ENCODE data around the gene STAT5B.
"Not testable (repeated sequence)": the region's sequence is repeated elsewhere in the genome, so short reads cannot be mapped to it uniquely, and the experiment has no call there.

The STAT5B gene

DNA sequence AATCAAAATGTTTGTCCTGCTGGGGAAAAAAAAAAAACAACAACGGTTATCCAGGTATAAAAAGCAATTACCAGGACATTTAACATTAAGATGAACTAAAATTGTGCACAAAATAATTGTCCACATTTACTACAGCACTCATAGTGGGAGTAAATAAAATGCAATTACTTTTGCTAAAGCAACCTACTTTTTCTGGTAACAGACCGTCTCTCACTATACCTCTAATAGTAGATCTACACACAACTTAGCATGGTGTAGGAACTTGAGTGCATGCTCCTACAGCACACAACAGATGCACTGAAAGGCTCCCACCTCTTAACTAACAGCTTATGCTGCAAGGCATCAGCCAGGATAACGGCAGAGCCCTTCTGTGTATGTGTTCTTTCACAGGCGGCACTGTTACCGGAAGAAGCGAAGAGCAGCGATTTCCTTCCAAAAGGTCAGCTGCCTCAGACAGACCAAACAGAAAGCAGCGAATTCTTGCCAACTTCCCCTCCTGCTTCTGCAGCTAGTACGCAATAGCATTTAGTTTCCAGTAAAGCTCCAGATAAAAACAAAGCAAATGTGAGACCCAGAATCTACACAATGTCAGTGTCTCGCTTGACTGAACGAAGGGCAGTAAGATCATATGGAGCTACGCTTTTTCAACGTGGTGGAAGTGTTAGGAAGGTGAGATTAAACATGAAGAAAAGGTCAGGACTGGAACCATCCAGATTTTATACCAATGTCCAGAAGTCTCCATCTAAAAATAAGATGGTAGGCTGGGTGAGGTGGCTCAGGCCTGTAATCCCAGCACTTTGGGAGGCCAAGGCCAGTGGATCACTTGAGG, 27.6 kb downstream of the STAT5B start:
- peak; percentile 48 for DNase-seq (ENCODE audit: extremely low read depth, insufficient read length)
- H3K27me3 ChIP-seq (replicated peaks; ENCODE audit: control insufficient read depth, insufficient read depth, low read length), result no peaks in the 10 kb centered on the region
- peak overlapping the region; percentile 52 for H3K4me3 ChIP-seq (replicated peaks; ENCODE audit: low read depth, low read length)

DNA sequence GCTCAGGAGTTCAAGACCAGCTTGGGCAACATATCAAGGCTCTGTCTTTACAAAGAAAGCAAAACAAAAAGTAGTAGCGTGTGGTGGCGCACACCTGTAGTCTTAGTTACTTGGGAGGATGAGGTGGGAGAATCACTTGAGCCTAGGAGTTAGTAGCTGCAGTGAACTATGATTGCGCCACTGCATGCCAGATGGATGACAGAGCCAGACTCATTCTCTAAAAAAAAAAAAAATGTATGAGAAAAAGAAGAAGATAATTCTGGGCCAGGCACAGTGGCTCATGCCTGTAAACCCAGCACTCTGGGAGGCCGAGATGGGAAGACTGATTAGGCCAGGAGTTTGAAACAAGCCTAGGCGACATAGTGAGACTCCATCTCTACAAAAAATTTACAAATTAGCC, 28.5 kb downstream of the STAT5B start:
- H3K4me3 ChIP-seq (replicated peaks; ENCODE audit: low read depth, low read length), result no peak overlapping the region
- DNase-seq (ENCODE audit: extremely low read depth, insufficient read length), result no peak
- TF ChIP-seq, protein P1, sequence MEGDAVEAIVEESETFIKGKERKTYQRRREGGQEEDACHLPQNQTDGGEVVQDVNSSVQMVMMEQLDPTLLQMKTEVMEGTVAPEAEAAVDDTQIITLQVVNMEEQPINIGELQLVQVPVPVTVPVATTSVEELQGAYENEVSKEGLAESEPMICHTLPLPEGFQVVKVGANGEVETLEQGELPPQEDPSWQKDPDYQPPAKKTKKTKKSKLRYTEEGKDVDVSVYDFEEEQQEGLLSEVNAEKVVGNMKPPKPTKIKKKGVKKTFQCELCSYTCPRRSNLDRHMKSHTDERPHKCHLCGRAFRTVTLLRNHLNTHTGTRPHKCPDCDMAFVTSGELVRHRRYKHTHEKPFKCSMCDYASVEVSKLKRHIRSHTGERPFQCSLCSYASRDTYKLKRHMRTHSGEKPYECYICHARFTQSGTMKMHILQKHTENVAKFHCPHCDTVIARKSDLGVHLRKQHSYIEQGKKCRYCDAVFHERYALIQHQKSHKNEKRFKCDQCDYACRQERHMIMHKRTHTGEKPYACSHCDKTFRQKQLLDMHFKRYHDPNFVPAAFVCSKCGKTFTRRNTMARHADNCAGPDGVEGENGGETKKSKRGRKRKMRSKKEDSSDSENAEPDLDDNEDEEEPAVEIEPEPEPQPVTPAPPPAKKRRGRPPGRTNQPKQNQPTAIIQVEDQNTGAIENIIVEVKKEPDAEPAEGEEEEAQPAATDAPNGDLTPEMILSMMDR (IDR thresholded peaks at IDR 0.05; ENCODE audit: insufficient read depth, low read length, poor library complexity, severe bottlenecking), result no peak
- no peaks in the 10 kb centered on the region for H3K36me3 ChIP-seq (ENCODE audit: control insufficient read depth, insufficient read depth, low read length)
- H3K27me3 ChIP-seq (replicated peaks; ENCODE audit: control insufficient read depth, insufficient read depth, low read length), result no peaks in the 10 kb centered on the region

More for the DNA sequence above, 27.6 kb downstream of the STAT5B start:
- TF ChIP-seq, protein P1 (IDR thresholded peaks at IDR 0.05; ENCODE audit: insufficient read depth, low read length, poor library complexity, severe bottlenecking), result no peak
- no peaks in the 10 kb centered on the region for H3K36me3 ChIP-seq (ENCODE audit: control insufficient read depth, insufficient read depth, low read length)

GRCh38 chr17:42246515-42246914, 29.7 kb downstream of the STAT5B start:
- TF ChIP-seq, protein P1 (IDR thresholded peaks at IDR 0.05; ENCODE audit: insufficient read depth, low read length, poor library complexity, severe bottlenecking), result no peak
- no peak overlapping the region for H3K4me3 ChIP-seq (replicated peaks; ENCODE audit: low read depth, low read length)
- no peak for DNase-seq (ENCODE audit: extremely low read depth, insufficient read length)
- H3K36me3 ChIP-seq (ENCODE audit: control insufficient read depth, insufficient read depth, low read length), result no peaks in the 10 kb centered on the region
- H3K27me3 ChIP-seq (replicated peaks; ENCODE audit: control insufficient read depth, insufficient read depth, low read length), result no peaks in the 10 kb centered on the region

GRCh38 chr17:42245183-42245582, 31.0 kb downstream of the STAT5B start:
- H3K36me3 ChIP-seq (ENCODE audit: control insufficient read depth, insufficient read depth, low read length); H3K4me3 ChIP-seq (replicated peaks; ENCODE audit: low read depth, low read length); H3K27me3 ChIP-seq (replicated peaks; ENCODE audit: control insufficient read depth, insufficient read depth, low read length); DNase-seq (ENCODE audit: extremely low read depth, insufficient read length): not testable (repeated sequence)

DNA sequence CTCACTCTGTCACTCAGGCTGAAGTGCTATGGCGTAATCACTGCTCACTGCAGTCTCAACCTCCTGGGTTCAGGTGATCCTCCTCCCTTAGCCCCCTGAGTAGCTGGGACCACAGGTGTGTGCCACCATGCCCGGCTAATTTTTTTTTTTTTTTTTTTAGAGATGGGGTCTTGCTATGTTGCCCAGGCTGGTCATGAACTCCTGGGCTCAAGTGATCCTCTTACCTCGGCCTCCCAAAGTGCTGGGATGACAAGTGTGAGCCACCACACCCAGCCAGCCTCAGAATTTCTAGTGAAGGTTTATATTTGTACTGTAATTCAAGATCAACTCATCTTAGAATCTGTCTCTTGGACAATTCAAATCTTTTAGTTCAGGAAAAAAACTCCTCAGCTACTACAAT, 32.1 kb downstream of the STAT5B start:
- H3K27me3 ChIP-seq (replicated peaks; ENCODE audit: control insufficient read depth, insufficient read depth, low read length); H3K4me3 ChIP-seq (replicated peaks; ENCODE audit: low read depth, low read length); DNase-seq (ENCODE audit: extremely low read depth, insufficient read length); H3K36me3 ChIP-seq (ENCODE audit: control insufficient read depth, insufficient read depth, low read length): not testable (repeated sequence)

DNA sequence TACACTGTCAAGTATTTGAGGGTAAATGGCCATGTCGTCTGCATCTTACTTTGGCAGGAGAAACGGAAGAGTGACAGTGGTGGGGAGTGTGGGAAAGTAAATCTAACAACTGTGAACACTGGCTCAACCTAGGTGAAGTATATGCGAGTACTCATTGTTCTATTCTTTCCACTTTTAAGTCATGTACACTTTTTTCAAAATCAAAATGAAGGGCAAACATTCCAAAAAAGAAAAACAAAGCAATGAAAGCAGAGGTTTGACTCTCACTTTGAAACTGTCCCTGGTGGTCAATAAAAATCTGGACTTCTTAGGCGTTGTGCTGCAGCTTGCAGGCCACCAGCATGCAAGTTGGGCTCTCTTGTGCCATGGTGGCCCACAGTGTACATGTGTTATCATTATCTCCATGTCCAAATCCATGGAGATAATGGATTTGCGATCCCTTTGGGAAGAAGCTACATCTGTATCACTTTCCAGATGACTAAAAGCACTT, 32.7 kb downstream of the STAT5B start:
- DNase-seq (ENCODE audit: extremely low read depth, insufficient read length), result no peak
- Histone ChIP-seq H3K4me3 (replicated peaks; ENCODE audit: low read depth, low read length) (no peak overlapping the region), H3K36me3 (ENCODE audit: control insufficient read depth, insufficient read depth, low read length) (no peaks in the 10 kb centered on the region), H3K27me3 (replicated peaks; ENCODE audit: control insufficient read depth, insufficient read depth, low read length) (no peaks in the 10 kb centered on the region)
- TF ChIP-seq, protein P1 (IDR thresholded peaks at IDR 0.05; ENCODE audit: insufficient read depth, low read length, poor library complexity, severe bottlenecking), result no peak

Measured in GM06990 (cell line).